Hematopoietic multipotent progenitor cell treated with erythropoietin and hydrocortisone succinate and interleukin-3 and kit ligand, for 6 days (in vitro differentiated cells): Measurements from ENCODE around the gene GAMT.

Experiments
- DNase-seq: peaks from one replicate; pipeline ENCODE4 v3.0.0-alpha.2; 2015

GAMT gene

DNA sequence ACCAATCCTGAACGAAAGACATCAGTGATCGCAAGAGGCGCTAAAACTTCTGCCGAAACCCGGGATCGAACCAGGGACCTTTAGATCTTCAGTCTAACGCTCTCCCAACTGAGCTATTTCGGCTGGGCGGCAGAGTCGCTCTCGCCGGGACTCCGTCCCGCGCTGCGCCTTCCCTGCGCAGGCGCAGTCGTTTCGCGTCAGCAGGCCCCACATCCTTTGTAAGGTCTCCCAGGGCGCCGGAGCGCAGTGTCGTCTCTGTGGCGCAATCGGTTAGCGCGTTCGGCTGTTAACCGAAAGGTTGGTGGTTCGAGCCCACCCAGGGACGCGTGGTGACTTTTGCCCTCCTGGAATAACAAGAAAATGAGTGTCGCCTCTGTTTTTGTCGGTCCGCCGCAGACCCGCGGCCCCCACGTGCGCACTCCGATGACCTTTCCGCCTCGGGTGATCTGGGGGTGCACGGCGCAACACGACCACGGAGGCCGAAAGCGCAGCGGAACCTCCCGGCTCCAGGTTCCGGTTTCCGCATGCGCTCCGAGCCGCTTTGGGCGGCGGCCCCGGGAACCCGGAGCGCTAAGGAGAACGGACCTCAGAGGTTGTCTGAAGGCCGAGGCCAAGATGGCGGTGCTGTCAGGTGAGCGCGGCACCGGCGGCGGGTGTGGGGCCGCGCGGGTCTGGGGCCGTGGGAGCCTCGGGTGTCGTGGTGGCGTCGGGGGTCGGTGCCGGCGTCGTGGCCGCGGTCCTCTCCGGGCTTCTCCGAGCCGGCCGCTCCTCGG, 17.8 kb downstream of the GAMT start, which contains the start of gene NDUFS7:
Gene NDUFS7, plus strand, starts transcription at position 596 of the 773 bp plus-strand sequence. Its CDS starts 20 bp downstream, at position 616.
- DNase-seq = peak; percentile 94

DNA sequence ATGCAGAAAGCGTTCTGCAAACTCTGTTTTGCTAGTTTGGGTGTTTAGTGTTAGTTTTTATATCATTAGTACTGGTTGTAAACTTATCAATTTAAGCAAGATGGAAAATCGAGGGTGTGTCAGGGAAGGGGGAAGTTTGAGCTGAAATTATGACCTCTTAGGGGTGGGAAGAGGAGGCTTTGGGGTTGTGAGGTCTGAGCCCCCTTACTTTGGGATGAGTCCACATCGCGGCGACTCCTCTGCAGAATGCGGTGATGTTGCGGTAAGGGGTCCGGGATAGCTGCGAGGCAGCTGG, 18.4 kb downstream of the GAMT start:
- no peak for DNase-seq

DNA sequence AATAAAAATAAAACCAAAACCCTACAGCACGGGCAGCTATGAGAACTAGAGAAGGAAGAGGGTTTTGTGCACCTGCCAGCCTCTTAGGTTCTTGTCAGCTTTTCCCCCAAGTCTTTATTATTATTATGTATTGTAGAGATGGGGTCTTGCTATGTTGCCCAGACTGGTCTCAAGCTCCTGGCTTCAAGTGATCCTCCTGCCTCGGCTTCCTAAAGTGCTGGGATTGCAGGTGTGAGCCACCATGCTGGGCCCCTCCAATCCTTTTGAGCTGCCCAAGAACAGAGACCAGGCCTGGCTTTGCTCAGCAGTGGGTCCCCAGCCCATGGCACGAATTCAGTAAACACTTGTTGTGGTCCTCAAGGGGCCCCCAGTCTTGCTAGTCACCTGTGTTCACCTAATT, 19.1 kb downstream of the GAMT start:
- DNase-seq = no peak

DNA sequence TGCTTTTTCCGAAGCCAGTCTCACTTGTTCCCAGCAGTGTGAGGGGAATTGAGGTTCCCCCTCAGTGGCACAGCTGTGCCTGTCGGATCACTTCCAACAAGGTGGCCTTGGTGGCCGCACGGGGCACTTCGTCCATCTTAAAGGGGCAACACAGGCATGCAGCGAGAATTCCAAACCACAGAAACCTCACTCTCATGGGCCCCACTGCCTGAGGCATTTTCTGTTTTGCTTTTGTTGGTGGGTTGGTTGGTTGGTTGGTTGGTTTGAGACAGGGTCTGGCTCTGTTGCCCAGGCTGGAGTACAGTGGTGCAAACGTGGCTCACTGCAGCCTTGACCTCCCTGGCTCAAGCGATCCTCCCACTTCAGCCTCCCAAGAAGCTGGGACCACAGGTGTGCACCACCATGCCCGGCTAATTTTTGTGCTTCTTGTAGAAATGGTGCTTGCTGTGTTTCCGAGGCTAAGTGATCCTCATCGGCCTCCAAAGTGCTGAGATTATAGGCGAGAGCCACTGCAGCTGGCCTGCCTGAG, 21.3 kb downstream of the GAMT start:
- DNase-seq = no peak

DNA sequence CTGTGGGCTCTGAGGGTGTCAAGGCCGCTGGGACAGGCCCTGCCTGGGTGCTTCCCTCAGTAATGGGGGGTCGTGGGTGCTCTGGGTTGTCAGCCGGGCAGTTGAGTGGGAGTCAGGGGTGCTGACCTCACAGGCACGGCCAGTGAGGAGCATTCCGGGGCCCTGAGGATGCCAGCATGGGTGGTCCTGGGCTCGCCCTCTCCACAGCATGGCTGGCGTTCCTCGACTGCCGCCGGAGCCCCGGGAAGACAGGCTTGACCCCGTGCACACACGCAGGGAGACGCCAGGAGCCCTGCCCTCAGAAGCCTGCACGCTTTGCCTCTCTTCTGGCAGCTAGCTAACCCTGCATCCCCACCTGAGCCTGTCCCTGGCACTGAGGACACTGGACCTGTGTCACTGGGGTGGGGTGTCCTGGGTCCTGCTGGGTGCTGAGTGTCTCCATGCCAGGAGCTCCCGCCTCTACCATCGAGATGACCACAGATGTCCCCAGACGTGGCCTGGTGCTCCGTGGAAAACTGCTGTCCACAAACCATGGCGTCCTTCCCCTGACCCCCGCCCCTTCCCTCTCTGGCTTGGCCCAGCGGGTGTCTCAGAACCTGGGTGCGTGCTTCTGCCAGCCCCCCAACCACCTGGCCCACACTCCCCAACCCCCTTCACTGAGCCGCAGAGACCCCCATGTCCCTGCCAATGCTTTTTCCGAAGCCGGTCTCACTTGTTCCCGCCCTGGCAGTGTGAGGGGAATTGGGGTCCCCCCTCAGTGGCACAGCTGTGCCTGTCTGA, 22.0 kb downstream of the GAMT start:
- no peak for DNase-seq

DNA sequence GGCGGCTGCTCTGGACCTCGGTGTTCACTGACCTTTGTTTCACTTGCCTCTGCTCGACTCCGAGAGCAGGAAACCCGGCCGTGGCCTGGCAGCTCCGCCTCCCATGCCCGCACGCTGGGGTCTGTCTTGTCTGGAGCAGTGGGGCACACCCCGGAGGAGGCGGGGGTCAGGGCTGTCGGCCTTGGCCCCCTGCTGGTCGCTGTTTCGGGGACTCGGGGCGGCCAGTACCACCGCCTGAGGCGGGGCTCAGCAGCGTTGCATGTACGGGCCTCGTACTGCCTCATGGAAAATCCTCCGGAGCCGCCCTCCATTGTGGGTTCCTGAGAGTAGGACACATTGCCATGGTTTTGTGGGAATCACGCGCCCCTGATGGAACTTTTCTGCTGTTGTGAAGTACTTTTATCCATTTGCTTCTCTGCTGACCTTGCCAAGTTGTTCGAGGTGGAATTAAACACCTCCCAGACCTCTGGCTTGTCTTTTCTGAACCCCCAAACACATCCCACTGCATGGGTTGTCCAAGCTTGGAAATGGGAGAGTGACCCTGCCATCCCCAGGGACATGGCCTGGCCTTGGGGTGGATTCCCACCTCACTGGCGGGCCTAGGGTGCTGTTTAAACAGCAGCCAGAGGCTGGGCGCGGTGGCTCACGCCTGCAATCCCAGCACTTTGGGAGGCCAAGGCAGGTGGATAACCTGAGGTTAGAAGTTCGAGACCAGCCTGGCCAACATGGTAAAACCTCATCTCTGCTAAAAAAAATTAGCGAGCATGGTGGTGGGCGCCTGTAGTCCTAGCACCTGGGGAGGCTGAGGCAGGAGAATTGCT, 23.2 kb downstream of the GAMT start:
- DNase-seq = no peak

DNA sequence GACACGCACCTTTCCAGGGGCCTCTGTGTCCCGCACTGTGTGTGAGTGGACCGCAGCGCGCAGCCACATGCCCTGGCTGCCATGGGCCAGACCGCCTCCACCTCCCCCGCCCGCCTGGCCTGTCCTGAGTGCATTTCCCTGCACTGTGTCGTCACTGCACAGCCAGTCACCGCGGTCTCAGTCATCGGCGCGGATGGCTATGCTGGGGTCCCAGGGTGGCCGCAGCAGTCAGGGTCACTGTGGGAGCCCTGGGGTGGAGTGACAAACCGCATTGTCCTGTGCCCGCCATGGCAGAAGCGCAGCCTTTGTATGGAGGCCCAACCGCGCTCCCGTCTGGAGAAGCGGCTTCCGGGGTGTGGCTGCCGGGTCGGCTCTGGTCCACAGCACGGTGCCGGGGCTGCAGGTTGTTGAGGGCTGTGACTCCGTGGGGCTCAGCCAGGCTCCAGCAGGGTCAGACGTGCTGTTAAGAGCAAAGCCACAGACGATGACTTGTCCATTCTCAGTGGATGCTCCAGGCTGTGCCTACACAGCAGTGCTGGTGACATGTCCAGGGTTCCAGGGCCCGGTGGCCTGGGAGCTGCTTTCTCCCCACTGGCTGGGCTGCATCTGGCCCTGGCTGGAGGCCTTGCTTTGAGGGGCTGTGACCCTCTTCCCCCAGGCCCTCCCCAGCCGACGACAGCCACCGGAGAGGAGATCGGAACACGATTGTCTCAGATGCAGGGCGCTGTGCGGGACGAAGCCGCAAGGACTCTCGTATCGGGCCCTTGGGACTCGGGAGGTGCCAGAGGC, 24.0 kb downstream of the GAMT start:
- no peak for DNase-seq

DNA sequence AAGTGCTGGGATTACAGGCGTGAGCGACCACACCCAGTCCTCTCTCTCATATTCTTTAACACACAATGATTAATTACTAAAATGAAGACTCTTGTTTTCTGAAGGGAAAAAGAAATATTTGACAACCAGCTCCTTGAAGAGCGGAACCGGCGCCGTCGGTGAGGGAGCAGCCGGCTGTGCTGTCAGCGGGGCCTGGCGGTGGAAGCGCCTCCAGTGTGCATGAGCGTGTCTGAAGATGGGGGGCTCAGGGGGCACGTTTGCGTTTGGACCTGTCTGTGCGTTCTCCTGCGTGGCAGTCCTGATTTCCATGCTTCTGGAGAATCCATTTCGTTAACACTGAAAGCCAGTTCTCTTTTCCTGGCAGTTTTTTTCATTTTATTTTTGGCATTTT, 24.9 kb downstream of the GAMT start:
- DNase-seq = no peak

DNA sequence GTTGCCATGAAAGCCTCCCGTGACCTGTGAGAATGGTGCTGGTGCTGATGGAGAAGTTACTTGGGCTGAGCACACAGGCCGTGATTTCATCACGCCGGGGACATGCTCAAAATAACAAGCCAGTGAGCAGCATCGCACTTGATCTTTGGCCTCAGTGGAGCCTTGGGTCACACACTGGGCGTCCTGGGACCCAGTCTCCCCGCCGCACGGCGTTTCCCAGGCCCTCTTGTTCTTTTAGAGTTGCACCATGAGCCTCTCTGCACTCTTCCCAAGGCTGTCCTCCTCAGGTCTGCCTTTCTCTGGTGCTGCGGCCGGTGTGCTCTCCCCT, 27.1 kb downstream of the GAMT start:
- DNase-seq = no peak

DNA sequence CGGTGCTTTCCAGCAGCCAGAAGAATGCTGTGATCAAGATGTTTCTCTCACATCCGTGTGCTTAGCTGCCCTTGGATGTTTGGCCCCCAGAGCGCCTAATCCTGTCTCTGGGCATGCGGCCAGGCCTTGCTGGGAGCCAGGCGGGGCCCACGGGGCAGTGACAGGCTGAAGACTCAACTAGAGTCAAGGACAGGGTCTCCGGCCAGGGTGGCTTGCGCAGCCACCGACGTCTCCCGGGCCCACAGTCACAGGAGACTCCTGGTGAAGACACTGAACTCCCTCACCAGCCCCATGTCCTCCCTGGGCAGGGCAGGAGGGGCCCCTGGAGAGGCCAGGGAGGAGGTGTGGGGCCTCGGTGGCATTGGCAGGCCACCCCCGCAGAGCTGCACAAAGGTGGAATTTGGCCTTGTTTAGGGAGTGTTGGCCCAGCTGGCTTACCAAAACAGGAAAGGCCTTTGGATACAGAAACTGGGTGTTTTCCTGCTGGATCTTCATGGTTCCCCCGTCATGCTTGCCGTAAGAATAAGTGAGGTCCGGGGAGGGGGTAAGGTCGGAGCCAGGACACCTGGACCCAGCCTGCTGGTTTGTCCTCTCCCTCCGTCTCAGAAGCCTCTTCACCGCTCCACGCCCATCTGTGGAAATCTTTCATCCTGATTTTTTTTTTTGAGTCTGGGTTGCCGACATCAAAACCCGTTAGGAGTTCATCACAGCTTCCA, 27.6 kb downstream of the GAMT start:
- DNase-seq = no peak

DNA sequence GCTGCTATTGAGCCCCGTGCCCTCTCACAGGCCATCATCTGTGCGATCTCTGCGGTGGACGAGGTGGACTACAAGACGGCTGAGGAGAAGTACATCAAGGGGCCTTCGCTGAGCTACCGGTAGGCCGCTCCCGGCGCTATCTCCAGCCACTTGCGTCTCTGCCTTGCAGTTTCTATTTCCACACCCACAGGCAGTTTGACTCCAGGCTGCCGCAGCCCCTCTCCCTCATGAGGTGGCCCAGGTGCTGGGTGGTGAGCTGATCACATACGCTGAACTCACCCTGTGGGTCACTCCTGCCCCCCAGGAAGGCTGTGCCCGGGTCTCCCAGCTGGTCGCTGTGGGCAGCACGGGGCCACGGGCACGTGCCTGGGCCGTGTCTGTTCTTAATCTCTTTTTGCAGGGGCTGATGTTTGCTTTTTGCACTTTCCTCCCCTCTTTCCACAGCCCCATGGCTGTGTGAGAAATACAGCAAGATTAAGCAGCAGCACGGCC, 28.3 kb downstream of the GAMT start:
- DNase-seq = no peak

DNA sequence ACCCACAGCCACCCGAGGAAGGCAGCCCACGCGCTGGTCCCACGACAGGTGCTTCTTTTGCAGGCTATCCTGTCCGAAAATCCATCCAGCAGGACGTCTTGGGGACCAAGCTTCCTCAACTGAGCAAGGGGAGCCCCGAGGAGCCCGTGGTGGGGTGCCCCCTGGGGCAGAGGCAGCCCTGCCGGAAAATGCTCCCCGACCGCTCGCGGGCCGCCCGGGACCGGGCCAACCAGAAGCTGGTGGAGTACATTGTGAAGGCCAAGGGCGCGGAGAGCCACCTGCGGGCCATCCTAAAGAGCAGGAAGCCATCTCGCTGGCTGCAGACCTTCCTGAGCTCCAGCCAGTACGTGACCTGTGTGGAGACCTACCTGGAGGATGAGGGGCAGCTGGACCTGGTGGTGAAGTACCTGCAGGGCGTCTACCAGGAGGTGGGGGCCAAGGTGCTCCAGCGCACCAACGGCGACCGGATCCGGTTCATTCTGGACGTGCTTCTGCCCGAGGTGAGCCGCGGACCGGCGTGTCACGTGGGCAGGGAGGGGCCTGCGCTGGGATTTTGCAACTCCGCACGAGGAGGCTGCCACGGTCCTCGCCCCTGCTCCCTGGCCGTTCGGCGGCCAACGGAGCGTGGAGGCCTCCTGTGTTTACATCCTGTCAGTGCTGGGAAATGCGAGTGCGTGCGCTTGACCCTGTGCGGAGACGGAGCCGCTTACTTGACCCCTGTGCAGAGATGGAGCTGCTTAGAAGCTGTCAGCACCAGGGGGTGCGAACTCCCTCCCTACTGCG, 30.6 kb downstream of the GAMT start:
- DNase-seq = no peak

DNA sequence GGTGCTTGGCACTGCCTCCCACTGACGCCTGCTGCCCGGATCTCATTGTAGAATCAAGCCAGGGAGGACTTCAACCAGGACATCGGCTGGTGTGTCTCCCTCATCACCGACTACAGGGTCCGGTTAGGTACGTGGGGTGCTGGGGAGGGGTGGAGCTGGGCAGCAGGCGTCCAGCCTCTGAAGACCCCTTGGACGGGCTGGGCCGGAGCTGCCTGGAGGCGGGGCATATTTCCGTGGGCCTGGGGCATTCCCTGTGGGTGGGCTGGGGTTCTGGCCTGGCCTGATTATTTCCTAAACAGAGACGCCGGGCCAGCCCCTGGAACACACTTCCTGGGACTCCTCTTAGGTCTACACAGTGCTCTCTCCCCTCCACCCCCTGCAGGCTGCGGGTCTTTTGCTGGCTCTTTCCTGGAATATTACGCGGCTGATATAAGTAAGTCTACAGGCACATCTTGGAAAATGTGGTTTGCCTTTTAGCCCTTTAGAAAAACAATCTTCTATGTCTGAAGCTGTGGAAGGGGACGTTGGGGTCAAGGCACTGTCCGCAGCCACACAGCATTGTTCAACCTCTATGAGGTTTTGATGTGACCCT, 32.0 kb downstream of the GAMT start:
- no peak for DNase-seq

DNA sequence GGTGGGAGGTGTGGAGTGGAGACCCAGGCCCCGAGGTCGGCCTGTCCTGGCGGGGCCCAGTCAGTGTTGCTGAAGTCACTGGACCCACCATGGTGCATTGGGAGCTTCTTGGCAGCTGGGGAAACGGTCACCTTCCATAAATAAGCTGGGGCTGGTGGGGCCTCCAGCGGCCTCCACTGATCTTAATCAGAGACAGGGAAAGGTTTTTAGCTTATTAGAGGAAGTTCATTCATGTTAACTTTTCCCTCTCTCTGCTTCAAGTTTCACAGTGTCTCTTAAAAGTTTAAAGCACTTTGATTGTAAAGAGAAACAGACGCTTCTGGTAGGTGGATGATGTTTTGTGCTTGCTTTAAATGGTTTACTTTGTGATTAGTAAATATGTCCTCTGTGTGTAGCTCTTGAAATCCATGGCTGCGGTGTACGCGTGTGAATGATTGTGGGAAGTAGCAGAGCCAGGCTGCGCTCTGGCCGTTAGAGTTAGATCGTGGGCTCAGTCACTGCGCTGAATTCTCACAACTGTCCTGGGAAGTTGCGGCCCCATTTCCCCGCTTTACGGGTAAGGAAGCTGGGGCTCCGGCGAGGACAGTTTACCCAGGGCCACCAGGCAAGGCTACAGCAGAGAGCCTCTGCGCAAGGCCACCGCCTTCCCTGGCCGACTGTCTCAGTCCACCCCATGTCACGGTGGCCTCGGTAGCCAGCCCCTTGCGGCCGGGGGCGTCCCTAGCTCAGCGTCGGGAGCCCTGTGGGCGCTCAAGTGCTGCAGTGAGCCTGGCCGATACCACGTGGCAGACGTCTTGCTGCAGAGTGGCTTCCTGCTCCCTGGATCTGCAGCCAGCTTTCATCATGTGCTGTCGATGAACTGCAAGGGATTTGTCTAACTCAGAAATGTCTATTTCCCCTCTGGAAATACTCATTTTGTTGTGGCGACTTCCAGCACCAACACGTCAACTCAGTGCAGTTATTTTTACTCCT, 34.2 kb downstream of the GAMT start:
- peak; percentile 60 for DNase-seq

DNA sequence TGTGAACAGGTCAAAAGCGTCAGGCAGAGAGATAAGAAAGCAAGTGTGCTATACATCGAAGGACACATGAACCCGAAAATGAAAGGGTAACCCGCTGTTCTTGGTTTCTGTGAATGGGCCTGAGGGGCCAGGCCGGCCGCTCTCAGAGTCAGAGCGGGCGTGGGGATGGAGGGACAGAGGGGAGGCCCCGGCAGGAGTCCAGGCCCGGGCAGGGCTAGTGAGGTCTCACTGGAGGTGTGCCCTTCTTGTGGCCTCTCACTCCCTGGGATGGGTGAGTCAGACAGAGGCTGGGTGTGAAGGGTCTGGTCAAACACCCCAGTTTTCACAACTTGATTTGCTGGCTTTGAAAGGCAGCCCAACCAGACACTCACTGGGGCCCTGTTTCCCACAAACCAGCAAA, 35.0 kb downstream of the GAMT start:
- no peak for DNase-seq

DNA sequence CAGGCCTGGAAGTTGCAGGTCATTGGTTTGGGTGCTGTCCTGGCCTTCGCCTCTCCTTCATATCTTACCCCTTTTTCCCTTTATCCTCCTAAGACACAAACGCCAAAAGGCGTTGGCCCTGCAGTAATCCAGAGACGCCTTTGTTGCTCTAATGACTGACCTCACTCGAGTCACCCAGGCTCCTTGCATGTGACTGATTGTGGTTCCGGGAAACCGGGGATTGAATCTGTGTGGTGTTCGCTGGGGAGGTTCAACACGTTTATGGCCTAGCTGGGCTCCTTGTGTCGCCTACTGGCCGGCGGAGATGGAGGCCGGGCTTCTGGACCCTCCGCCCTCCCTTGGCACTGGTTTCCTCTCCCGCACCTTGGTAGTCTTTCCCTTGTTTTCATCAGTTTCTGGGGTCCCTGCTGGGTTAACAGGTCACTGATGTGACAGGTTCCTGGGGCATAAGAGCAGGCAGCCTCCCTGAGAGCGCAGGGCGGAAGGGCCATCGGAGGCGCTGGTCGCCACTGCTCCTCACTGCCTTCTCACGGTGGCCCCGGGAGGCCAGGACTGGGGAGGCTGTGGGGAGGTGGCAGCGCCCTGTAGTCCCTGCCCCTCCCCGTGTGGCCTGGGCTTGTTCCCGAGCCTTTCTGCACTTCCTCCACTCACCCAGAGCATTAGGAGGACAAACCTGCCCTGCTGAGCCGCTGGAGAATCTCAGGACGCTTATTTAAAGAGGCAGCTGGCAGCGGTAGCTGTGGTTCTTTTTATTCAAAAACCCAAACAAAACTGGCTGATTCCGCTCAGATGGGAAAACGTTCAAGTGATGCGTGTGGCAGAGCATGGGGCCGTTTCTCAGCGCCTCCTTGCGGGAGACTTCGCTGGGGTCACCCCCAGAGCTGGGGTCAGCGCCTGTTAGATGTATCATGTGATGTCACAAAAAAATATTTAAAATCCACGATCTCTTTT, 35.7 kb downstream of the GAMT start:
- DNase-seq = no peak

DNA sequence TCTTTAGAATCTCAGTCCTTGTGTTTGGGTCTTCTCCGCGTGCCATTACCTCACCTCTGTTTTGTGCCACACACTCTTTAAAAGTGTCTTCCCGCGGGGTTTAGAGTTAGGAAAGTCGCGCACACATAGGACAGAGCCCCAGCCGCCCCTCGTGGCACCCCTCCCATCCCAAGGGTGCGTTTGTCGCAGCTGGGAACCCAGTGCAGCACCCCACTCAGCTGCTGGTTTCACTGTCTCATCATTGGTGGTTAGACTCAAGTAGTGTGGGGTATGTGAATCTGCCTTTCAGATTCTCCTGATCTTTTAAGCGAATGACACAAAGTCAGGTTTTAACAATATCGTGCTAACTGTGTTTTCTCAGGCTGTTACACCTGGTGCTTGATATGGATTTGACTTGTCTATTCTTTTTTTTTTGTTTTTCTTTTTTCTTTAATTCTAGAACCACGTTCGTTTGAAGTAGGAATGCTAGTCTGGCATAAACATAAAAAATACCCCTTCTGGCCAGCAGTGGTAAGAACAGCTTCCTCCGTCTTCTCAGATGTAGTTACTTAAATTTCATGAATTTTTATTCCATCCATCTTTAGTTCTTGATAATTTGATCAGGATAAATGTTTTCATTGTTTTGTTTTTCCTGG, 37.2 kb downstream of the GAMT start:
- DNase-seq = peak; percentile 65

DNA sequence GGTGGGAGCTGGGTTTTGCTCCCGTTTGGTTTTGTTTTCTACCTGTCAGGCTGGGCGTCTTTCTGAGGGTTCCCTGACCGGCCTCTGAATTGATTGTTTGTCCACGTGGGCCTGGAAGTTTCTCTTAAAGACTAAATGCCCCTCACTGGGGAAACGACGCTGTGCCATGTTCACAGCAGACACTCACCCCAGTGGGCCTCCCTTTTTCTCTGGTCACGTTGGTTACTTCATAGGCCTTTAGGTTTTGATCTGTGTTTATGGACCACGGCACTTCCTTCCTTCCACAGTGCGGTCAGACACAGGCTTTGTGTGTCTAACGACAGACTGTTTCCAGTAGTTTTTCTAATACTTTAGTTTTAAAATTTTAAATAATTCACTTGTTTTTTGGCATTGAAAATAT, 37.7 kb downstream of the GAMT start:
- peak; percentile 58 for DNase-seq
